Activated T-cell treated with anti-CD3 and anti-CD28 coated beads, Interleukin-2, amount 50 U/mL, for 72 hours (primary cell): ENCODE measurements around the gene PDE3B. TPM values are rescaled to one million over a fixed set of nuclear protein-coding genes. Genes with fewer than 3 reads are reported as not detected.
"Not testable (repeated sequence)": the region's sequence is repeated elsewhere in the genome, so short reads cannot be mapped to it uniquely, and the experiment has no call there.

Experiments
- ATAC-seq, 2 donors: fragments of 150-1000 bp; cut with Tn5 transposase; replicated peaks in 1 of 2; 2 replicates each; pipeline ENCODE4 v1.10.0; 2021; ENCODE audit warnings: moderate library complexity in 2 of 2, mild to moderate bottlenecking in 1 of 2
- DNase-seq, 2 donors: peaks; one replicate each; pipeline ENCODE4 v3.0.0; 2021 to 2022; ENCODE audit warnings: mixed read lengths in 1 of 2
- H3K27ac Mint-ChIP-seq: one replicate; pipeline ENCODE4 v1.8.0; 2022; ENCODE audit warnings: mild to moderate bottlenecking, moderate library complexity, mixed read lengths
- H3K27me3 Mint-ChIP-seq: one replicate; pipeline ENCODE4 v1.8.0; 2022; ENCODE audit warnings: low read depth, mixed read lengths
- H3K36me3 Mint-ChIP-seq, 2 donors: one replicate each; pipeline ENCODE4 v1.8.0; 2022; ENCODE audit warnings: mixed read lengths in 2 of 2, mild to moderate bottlenecking in 1 of 2; ENCODE audit not compliant: insufficient read depth in 2 of 2
- H3K4me1 Mint-ChIP-seq: one replicate; pipeline ENCODE4 v1.8.0; 2022; ENCODE audit warnings: low read depth, mixed read lengths
- H3K4me3 Mint-ChIP-seq, 2 donors: one replicate each; pipeline ENCODE4 v1.8.0; 2022; ENCODE audit warnings: mild to moderate bottlenecking in 2 of 2, mixed read lengths in 2 of 2, moderate library complexity in 2 of 2
- H3K9me3 Mint-ChIP-seq, 2 donors: one replicate each; pipeline ENCODE4 v1.8.0; 2022; ENCODE audit warnings: mixed read lengths in 2 of 2
- total RNA-seq, 2 donors: library from RNA; stranded (reverse); gene quantifications; one replicate each; pipeline ENCODE4 v1.2.3, GENCODE V29; 2022

The PDE3B gene
- total RNA-seq, 2 donors from 2014 or later, result 79.2 to 92.1 TPM

DNA sequence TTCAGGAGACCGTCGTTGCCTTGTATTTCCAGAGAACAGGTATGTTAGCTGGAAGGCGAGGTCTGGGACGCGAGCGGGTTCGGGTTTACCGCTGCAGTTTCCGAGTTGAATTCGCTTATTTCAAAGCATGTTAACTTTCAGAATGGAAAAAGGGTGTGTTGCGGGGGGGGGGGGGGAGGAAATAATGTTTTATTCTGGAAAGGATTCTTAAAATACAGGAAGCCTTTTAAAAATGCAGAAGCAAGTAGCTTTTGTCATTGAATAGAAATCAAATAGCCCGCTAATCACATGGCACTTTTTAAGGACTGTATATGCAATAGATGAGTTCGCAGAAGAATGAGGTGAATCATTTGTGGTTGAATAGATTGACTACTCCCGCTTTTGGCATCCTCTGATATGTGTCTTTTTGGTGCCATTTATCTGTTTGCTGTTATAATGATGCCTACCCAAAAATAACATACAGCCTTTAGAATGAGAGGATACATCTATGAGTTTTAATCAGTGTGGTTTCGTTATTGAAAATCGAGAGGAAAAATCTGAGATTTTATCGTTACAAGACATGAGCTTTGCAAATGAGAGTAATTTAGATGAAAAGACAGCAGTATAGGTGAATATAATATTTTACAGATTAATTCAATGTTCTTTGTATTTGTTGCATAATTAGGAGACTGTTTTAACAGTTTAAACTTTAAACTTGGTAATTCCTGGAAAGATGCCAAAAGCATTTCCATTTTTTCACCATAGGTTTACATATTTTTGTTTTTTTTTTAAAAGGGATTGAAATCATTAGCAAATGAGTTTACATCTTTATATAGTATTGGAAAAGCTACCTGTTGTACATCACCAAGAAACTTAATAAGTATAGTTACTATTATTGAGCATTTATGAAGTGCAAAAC is 1.7 kb downstream of the PDE3B start:
- H3K4me1 Mint-ChIP-seq, result peaks cover 49% of the 10 kb centered on the region

DNA sequence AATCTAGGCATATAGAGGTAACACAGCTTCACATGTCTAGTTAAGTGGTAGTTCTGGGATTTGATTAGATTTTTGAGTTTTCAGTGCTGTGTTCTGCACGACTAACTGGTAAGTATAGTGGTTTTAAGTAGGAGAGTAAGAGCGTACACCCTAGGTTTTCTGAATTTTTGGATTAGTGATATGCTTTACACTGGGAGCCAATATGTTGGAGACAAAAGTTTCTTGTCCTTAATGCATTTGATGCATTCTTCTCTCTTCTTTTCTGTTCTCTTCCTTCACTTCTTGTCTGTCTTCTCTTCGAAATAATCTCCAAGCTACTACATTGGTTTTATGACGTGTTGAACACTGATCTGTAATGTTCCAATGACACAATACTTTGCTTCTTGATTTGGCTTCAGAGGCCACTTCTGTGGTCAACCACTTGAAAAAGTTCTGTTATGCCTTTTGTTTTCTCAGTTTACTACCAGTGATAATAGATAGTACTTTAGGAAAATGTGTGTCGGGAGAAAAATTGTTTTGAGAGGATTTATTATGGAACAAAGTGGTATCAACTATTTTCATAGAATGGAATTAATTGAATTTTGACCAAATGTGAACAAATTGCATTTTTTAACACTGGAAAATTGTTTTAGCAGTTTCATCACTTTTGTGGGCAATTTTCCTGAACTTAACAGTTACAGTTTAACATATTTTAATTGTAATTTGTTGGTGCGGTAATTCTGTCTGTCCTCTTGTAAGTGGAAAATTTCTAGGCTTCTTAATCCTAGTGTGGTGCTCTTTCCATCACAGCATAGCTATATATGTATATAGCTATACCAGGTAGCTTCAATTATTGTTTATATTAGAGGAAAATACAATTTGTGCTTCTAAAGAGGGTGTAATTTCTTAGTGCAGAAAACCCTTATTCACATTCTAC is 2.6 kb downstream of the PDE3B start:
- H3K4me1 Mint-ChIP-seq, result peaks cover 45% of the 10 kb centered on the region
- no peaks in the 10 kb centered on the region for H3K27me3 Mint-ChIP-seq
- DNase-seq (peak in 1 of 2 donors; percentile 36), ATAC-seq (peak; percentile 25 to 35)
- H3K36me3 Mint-ChIP-seq, result peaks cover 16 to 55% of the 10 kb centered on the region in 2 donors
- peak overlapping the region; percentile 87 to 89 for H3K4me3 Mint-ChIP-seq
- no peaks in the 10 kb centered on the region for H3K9me3 Mint-ChIP-seq
- H3K27ac Mint-ChIP-seq, result peak overlapping the region; percentile 48

More for the DNA sequence above, 1.7 kb downstream of the PDE3B start:
- DNase-seq (peak in 1 of 2 donors; percentile 31), ATAC-seq (peak; percentile 49 to 52)
- no peaks in the 10 kb centered on the region for H3K27me3 Mint-ChIP-seq
- peak overlapping the region; percentile 87 to 89 for H3K4me3 Mint-ChIP-seq
- peak overlapping the region; percentile 48 for H3K27ac Mint-ChIP-seq
- H3K36me3 Mint-ChIP-seq, result peaks cover 12 to 50% of the 10 kb centered on the region in 2 donors
- H3K9me3 Mint-ChIP-seq, result no peaks in the 10 kb centered on the region

DNA sequence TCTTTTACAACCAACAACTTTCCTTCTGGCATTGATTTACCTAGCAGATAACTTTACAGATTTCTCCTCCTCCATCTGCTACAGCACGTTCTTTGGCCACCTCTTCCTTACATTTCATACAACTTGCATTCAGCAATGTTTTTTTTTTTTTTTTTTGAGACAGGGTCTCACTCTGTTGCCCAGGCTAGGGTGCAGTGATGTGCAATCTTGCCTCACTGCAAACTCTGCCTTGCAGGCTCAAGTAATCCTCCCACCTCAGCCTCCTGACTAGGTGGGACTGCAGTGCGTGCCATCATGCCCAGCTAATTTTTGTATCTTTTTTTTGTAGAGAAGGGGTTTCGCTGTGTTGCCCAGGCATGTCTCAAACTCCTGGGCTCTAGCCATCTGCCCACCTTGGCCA is 6.5 kb downstream of the PDE3B start:
- no peak for DNase-seq
- H3K4me3 Mint-ChIP-seq, result peak overlapping the region; percentile 75 to 82
- H3K9me3 Mint-ChIP-seq, result no peaks in the 10 kb centered on the region
- H3K4me1 Mint-ChIP-seq, result peaks cover 52% of the 10 kb centered on the region
- no peaks in the 10 kb centered on the region for H3K27me3 Mint-ChIP-seq
- H3K27ac Mint-ChIP-seq, result peak overlapping the region; percentile 15
- no peak for ATAC-seq
- peaks cover 20 to 76% of the 10 kb centered on the region in 2 donors for H3K36me3 Mint-ChIP-seq

DNA sequence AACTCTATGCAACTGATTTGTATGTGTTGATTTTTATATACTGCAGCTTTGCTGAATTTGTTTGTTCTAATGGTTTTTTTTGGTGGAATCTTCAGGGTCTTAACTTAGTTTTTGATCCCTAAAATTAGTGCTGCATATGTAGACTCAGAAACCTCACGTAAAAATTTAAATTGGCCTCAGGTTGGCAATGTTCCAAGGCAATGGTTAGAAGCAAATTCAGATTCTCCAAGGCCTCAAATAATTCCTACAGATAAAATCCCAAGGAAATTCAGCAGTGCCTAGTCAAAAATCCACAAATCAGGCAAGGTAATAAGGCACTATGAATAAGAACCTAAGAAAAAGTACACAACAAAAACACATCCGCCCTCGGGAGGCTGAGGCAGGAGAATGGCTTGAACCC is 9.5 kb downstream of the PDE3B start:
- ATAC-seq (no peak), DNase-seq (no peak)
- H3K9me3 Mint-ChIP-seq, result no peaks in the 10 kb centered on the region
- peak overlapping the region in 1 of 2 donors; percentile 19 for H3K4me3 Mint-ChIP-seq
- H3K36me3 Mint-ChIP-seq, result peaks cover 15 to 65% of the 10 kb centered on the region in 2 donors
- H3K27me3 Mint-ChIP-seq, result no peaks in the 10 kb centered on the region
- no peak overlapping the region for H3K27ac Mint-ChIP-seq
- peaks cover 67% of the 10 kb centered on the region for H3K4me1 Mint-ChIP-seq

DNA sequence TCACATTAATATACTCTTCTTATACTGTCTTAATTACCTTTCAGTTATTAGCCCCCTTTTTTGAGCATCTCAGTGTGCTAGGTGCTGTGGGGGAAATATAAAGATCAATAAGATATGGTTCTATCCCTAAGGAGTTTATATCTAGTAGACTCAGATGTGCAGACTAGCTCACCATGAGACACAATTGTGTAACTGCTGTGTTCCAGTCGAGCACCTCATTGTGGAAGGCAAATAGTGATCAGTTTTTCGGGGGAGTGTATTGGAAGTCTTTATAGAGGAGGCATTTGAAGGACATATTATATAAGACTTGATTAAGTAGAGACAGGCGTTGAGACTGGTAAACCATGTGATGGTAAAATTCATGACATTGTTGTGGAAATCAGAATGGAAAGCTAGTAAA is 11.8 kb downstream of the PDE3B start:
- Mint-ChIP-seq H3K27ac (peak overlapping the region; percentile 2), H3K36me3 (peaks cover 17 to 60% of the 10 kb centered on the region in 2 donors), H3K4me1 (peaks cover 46% of the 10 kb centered on the region), H3K9me3 (no peaks in the 10 kb centered on the region), H3K4me3 (peak overlapping the region in 1 of 2 donors; percentile 22), H3K27me3 (no peaks in the 10 kb centered on the region)
- DNase-seq, result no peak
- ATAC-seq, result no peak

DNA sequence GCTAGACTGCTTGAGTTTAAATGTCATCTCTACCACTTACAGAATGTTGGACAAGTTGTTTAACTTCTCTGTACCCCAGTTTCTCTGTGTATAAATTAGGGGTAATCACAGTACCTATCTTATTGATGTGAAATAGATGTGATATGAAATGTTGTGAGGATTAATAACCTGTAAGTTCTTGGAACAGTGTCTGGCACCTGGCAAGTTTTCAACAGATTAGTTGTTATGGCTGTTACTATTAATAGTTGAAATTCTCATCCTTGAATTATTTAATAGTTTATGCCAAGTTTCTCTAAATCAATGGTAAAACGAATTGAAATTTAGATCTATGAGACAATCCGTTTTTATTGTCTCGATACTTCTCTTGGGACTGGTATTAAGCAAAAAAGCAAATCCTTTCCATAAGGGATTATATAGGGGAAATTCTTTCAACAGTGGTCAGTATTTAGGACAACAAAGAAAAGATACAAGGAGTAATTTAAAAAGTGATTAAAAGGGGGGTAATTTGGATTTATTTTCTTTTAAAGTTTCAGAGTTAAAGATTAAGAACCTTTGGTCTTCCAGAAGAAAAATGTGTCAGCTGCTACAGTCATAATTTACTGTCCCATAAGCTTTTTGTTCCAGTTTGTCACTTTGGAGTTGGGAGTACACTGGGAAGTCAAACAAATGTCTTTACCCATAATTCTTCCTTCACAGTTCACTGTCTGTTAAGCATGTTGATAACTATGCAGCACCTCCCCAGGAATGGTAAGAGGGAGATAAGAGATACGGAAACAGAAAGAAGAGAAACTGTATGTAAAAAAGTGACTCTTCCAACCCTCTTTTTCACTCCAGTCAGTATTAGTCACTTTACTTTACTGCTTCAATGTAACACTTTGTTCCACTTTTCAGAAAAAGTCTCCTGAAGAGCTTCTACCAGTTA is 13.2 kb downstream of the PDE3B start:
- Mint-ChIP-seq H3K27ac (peak overlapping the region; percentile 72), H3K36me3 (peaks cover 18 to 60% of the 10 kb centered on the region in 2 donors), H3K27me3 (no peaks in the 10 kb centered on the region), H3K4me1 (peaks cover 39% of the 10 kb centered on the region), H3K4me3 (peak overlapping the region in 1 of 2 donors; percentile 60), H3K9me3 (peaks cover 0 to 1% of the 10 kb centered on the region in 2 donors)
- ATAC-seq (peak; percentile 31 to 47), DNase-seq (no peak)

DNA sequence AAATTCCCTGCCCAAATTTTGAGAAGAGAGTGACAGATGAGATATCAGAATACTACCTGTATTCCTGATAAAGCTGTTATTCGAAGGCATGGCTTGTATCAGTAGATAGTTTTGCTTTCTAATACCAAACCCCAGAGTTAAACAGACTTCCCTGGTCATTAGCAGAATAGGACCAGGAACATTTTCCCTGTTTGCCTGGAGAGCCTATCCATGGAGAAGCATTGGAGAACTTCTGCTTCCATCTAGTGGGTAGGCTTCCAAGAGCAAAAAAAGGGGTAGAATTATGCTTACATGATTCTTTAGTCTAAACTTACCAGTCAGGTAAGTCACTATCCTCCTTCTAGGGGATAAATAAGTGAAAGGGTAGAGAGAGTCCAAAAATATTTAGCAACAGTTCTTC is 14.2 kb downstream of the PDE3B start:
- H3K27me3 Mint-ChIP-seq, result no peaks in the 10 kb centered on the region
- H3K4me3 Mint-ChIP-seq, result no peak overlapping the region
- H3K9me3 Mint-ChIP-seq, result peaks cover 3 to 4% of the 10 kb centered on the region in 2 donors
- peaks cover 19 to 59% of the 10 kb centered on the region in 2 donors for H3K36me3 Mint-ChIP-seq
- H3K4me1 Mint-ChIP-seq, result peaks cover 30% of the 10 kb centered on the region
- ATAC-seq (no peak), DNase-seq (no peak)
- H3K27ac Mint-ChIP-seq, result no peak overlapping the region

DNA sequence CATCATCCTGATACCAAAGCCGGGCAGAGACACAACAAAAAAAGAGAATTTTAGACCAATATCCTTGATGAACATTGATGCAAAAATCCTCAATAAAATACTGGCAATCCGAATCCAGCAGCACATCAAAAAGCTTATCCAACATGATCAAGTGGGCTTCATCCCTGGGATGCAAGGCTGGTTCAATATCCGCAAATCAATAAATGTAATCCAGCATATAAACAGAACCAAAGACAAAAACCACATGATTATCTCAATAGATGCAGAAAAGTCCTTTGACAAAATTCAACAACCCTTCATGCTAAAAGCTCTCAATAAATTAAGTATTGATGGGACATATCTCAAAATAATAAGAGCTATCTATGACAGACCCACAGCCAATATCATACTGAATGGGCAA is 21.3 kb downstream of the PDE3B start:
- peaks cover 23 to 41% of the 10 kb centered on the region in 2 donors for H3K36me3 Mint-ChIP-seq
- H3K27me3 Mint-ChIP-seq, H3K4me3 Mint-ChIP-seq, H3K27ac Mint-ChIP-seq, ATAC-seq, DNase-seq: not testable (repeated sequence)
- H3K4me1 Mint-ChIP-seq, result peaks cover 19% of the 10 kb centered on the region
- peaks cover 10 to 16% of the 10 kb centered on the region in 2 donors for H3K9me3 Mint-ChIP-seq

DNA sequence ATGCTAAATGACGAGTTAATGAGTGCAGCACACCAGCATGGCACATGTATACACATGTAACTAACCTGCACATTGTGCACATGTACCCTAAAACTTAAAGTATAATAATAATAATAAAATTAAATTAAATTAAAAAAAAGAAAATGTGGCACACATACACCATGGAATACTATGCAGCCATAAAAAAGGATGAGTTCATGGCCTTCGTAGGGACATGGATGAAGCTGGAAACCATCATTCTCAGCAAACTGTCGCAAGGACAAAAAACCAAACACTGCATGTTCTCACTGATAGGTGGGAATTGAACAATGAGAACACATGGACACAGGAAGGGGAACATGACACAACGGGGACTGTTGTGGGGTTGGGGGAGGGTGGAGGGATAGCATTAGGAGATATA is 23.7 kb downstream of the PDE3B start:
- H3K4me3 Mint-ChIP-seq, H3K27ac Mint-ChIP-seq, H3K27me3 Mint-ChIP-seq, DNase-seq, ATAC-seq: not testable (repeated sequence)
- peaks cover 41% of the 10 kb centered on the region for H3K4me1 Mint-ChIP-seq
- peaks cover 8 to 15% of the 10 kb centered on the region in 2 donors for H3K9me3 Mint-ChIP-seq
- peaks cover 16 to 24% of the 10 kb centered on the region in 2 donors for H3K36me3 Mint-ChIP-seq

DNA sequence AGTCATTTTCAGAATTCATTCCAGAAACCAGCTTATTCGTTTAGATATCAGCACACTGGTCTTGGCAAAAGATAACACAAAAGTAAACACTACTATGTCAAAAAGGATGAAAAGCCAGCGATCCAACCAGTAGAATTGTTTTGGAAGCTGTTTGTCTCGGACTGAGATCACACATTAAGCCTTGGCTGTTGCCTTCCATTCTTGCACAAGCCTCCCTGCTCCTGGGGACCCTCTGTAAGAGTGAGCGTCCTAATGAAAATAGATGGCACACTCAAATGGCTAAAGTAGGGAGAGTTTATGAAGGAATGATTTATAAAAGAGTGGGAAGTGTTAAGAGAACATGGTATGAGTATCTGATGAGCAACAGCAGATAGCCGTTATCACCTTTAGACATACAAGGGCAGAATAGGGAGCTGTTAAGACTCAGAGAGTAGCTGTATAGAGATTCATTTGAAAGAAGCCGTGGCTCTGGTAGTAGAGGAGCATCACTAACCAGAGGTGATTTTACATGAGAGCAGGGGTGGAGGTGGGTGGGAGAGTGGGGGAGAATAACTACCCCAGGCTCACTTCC is 25.2 kb downstream of the PDE3B start:
- Mint-ChIP-seq H3K4me1 (peaks cover 56% of the 10 kb centered on the region), H3K9me3 (peaks cover 5 to 11% of the 10 kb centered on the region in 2 donors), H3K36me3 (peaks cover 13 to 33% of the 10 kb centered on the region in 2 donors), H3K4me3 (no peak overlapping the region), H3K27ac (peak overlapping the region; percentile 11), H3K27me3 (no peaks in the 10 kb centered on the region)
- DNase-seq (no peak), ATAC-seq (peak; percentile 42 to 52)

DNA sequence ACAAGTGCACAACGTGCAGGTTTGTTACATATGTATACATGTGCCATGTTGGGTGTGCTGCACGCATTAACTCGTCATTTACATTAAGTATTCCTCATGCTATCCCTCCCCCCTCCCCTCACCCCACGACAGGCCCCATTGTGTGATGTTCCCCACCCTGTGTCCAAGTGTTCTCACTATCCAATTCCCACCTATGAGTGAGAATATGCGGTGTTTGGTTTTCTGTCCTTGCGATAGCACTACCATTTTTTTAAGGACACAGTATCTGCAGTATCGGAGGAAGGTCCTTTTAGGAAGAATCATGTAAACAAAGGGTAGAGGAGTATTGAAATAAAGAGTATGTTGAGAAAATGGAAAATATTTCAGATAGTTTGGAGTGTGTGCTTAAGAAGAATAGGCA is 25.9 kb downstream of the PDE3B start:
- Mint-ChIP-seq H3K27me3 (no peaks in the 10 kb centered on the region), H3K4me1 (peaks cover 63% of the 10 kb centered on the region), H3K4me3 (no peak overlapping the region), H3K36me3 (peaks cover 8 to 32% of the 10 kb centered on the region in 2 donors), H3K27ac (no peak overlapping the region), H3K9me3 (peaks cover 2 to 4% of the 10 kb centered on the region in 2 donors)
- DNase-seq (no peak), ATAC-seq (no peak)

DNA sequence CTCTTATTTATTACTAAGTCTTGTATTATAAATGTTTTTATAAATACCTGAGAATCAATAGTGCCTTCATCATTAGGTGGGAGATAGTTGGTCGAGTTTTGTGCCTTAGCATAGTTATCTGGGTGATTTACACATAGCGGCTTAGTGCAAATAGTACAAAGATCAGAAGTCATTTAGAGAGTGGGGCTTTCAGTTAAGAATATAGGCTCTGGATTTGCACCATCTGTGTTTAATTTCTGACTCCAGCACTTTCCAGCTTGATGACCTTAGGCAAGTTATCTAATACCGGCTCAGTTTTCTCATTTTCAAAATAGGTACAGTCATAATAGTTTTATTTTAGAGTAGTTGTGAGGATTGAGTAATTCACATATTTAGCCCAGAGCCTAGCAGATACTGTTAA is 26.4 kb downstream of the PDE3B start:
- Mint-ChIP-seq H3K4me1 (peaks cover 63% of the 10 kb centered on the region), H3K9me3 (peaks cover 2 to 3% of the 10 kb centered on the region in 2 donors), H3K27ac (peak overlapping the region; percentile 28), H3K36me3 (peaks cover 6 to 30% of the 10 kb centered on the region in 2 donors), H3K27me3 (no peaks in the 10 kb centered on the region), H3K4me3 (no peak overlapping the region)
- no peak for ATAC-seq
- DNase-seq, result no peak
